Right lung (tissue), 5 donors: ENCODE measurements around the gene PELO. TPM values are rescaled to one million over a fixed set of nuclear protein-coding genes. Genes with fewer than 3 reads are reported as not detected.
"Not testable (repeated sequence)": the region's sequence is repeated elsewhere in the genome, so short reads cannot be mapped to it uniquely, and the experiment has no call there.

ENCODE experiments used
- DNase-seq, 2 donors: peaks; one replicate each; pipeline ENCODE4 v3.0.0-alpha.2; 2013
- polyA plus RNA-seq, 5 donors: library from polyadenylated mRNA; unstranded; fragments of 120-200 nt; gene quantifications; one replicate each; pipeline versions ENCODE4 v1.2.1 to v1.2.3, GENCODE V29; 2013; ENCODE audit warnings: inconsistent platforms in 1 of 5, low replicate concordance in 1 of 5; ENCODE audit not compliant: insufficient read length in 5 of 5, insufficient read depth in 1 of 5

PELO gene
- polyA plus RNA-seq, 5 donors, result 21.8 to 26.0 (median 23.5) TPM

- DNase-seq, result peak; percentile 94 to 95
These were observed 12.3 kb downstream of the PELO start for GRCh38 chr5:52799983-52800393.

- peak in 1 of 2 donors; percentile 41 for DNase-seq
These were observed 12.9 kb downstream of the PELO start for GRCh38 chr5:52800394-52801213.

GRCh38 chr5:52801329-52801728 lies 13.6 kb downstream of the PELO start:
- DNase-seq, result no peak

- no peak for DNase-seq
These were observed 14.7 kb downstream of the PELO start for GRCh38 chr5:52802272-52802973.

- no peak for DNase-seq
These were observed 15.2 kb downstream of the PELO start for GRCh38 chr5:52802974-52803336.

- no peak for DNase-seq
These were observed 16.7 kb downstream of the PELO start for GRCh38 chr5:52804387-52804791.

GRCh38 chr5:52804981-52805380 lies 17.3 kb downstream of the PELO start:
- no peak for DNase-seq

GRCh38 chr5:52805615-52806014 lies 17.9 kb downstream of the PELO start:
- no peak for DNase-seq

- no peak for DNase-seq
These were observed 19.3 kb downstream of the PELO start for GRCh38 chr5:52807037-52807436.

- no peak for DNase-seq
These were observed 20.0 kb downstream of the PELO start for GRCh38 chr5:52807723-52808122.

- no peak for DNase-seq
These were observed 20.7 kb downstream of the PELO start for GRCh38 chr5:52808316-52808901.

- DNase-seq, result no peak
These were observed 22.2 kb downstream of the PELO start for GRCh38 chr5:52809884-52810283.

- no peak for DNase-seq
These were observed 22.7 kb downstream of the PELO start for GRCh38 chr5:52810426-52810825.

GRCh38 chr5:52811067-52811749 lies 23.5 kb downstream of the PELO start:
- DNase-seq, result no peak

GRCh38 chr5:52814352-52815148 lies 26.8 kb downstream of the PELO start:
- no peak for DNase-seq

GRCh38 chr5:52817818-52818217 lies 30.1 kb downstream of the PELO start:
- DNase-seq, result no peak

GRCh38 chr5:52818360-52818759 lies 30.6 kb downstream of the PELO start:
- DNase-seq, result no peak

GRCh38 chr5:52818807-52819206 lies 31.1 kb downstream of the PELO start:
- DNase-seq, result not testable (repeated sequence)

GRCh38 chr5:52821901-52822300 lies 34.2 kb downstream of the PELO start:
- DNase-seq, result peak in 1 of 2 donors; percentile 42

GRCh38 chr5:52822437-52822836 lies 34.7 kb downstream of the PELO start:
- peak; percentile 65 to 67 for DNase-seq

GRCh38 chr5:52824827-52825226 lies 37.1 kb downstream of the PELO start:
- no peak for DNase-seq
